ENCODE measurements around the gene SPATA18. TPM values are rescaled to one million over a fixed set of nuclear protein-coding genes. Genes with fewer than 3 reads are reported as not detected.

SPATA18 gene
- polyA plus RNA-seq, 3 donors = 0.04 to 0.41 TPM; not detected in 1

DNA sequence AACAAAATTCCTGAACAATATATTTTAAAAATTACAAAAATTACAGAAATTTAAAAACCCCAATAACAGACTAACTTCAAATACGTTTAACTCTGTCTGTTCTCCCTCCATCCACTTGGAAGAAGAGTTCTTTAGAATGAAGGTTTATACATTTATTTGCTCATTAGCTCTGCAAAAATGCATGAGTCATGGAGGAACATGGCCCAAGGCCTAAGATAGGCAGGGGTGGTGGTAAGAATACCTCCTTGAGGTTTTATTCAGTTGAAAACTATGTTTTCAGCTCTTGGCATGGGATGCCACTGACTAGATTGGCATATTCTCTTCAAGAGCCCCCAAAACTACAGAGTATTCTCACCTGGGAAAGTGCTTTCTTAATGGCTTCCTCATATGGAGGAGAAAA lies 22.1 kb upstream of the SPATA18 start:
- H3K4me1 Mint-ChIP-seq = peaks cover 7% of the 10 kb centered on the region
- no peak overlapping the region for H3K4me3 ChIP-seq (replicated peaks in 1 of 3; ENCODE audit: low read depth in 2 of 3, low read length in 3 of 3)
- peaks cover 0 to 2% (median 1%) of the 10 kb centered on the region in 3 donors for H3K27me3 Mint-ChIP-seq (ENCODE audit: low read depth in 3 of 3)
- H3K9me3 Mint-ChIP-seq = peaks cover 0 to 2% (median 0%) of the 10 kb centered on the region in 7 donors
- H2AFZ ChIP-seq (ENCODE audit: insufficient read depth, low read depth, low read length, poor library complexity, severe bottlenecking) = no peak overlapping the region
- no peak overlapping the region for H3K9ac ChIP-seq (ENCODE audit: insufficient read depth, low read length, poor library complexity, severe bottlenecking)
- WGBS (ENCODE audit: insufficient coverage) = no CpG with 5 or more reads among the region's 1 CpG
- no peaks in the 10 kb centered on the region for H3K9me3 ChIP-seq (replicated peaks in 1 of 2; ENCODE audit: control insufficient read depth in 1 of 2, insufficient read depth in 1 of 2, low read length in 2 of 2)
- H3K4me3 Mint-ChIP-seq = no peak overlapping the region
- no peaks in the 10 kb centered on the region for H3K27me3 ChIP-seq (ENCODE audit: control insufficient read depth in 2 of 2, insufficient read depth in 2 of 2, low read length in 2 of 2)
- no peak for DNase-seq
- intact Hi-C loops (cut with micrococcal nuclease) = loop anchor here in 1 of 2 donors (5.0 kb wide), 1 partner anchor 132 kb away; no protein-coding TSS in a partner anchor
- H3K79me2 ChIP-seq (ENCODE audit: insufficient read depth, low read length) = no peaks in the 10 kb centered on the region
- TF ChIP-seq, protein P1, sequence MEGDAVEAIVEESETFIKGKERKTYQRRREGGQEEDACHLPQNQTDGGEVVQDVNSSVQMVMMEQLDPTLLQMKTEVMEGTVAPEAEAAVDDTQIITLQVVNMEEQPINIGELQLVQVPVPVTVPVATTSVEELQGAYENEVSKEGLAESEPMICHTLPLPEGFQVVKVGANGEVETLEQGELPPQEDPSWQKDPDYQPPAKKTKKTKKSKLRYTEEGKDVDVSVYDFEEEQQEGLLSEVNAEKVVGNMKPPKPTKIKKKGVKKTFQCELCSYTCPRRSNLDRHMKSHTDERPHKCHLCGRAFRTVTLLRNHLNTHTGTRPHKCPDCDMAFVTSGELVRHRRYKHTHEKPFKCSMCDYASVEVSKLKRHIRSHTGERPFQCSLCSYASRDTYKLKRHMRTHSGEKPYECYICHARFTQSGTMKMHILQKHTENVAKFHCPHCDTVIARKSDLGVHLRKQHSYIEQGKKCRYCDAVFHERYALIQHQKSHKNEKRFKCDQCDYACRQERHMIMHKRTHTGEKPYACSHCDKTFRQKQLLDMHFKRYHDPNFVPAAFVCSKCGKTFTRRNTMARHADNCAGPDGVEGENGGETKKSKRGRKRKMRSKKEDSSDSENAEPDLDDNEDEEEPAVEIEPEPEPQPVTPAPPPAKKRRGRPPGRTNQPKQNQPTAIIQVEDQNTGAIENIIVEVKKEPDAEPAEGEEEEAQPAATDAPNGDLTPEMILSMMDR (IDR thresholded peaks at IDR 0.05) = no peak
- peaks cover 3 to 5% of the 10 kb centered on the region in 2 donors for H3K4me1 ChIP-seq (ENCODE audit: control insufficient read depth in 1 of 2, insufficient read depth in 2 of 2, low read length in 2 of 2)
- no peak overlapping the region for H3K27ac Mint-ChIP-seq
- H4K20me1 ChIP-seq (ENCODE audit: insufficient read depth, low read length) = no peaks in the 10 kb centered on the region
- H3K36me3 Mint-ChIP-seq = peaks cover 2 to 3% of the 10 kb centered on the region in 2 donors
- H3K36me3 ChIP-seq (replicated peaks in 1 of 2; ENCODE audit: control insufficient read depth in 1 of 2, insufficient read depth in 2 of 2, low read length in 2 of 2) = no peaks in the 10 kb centered on the region
- no peak overlapping the region for H3K27ac ChIP-seq (ENCODE audit: low read depth in 1 of 2, low read length in 2 of 2)
- no peak overlapping the region for H3K4me2 ChIP-seq (replicated peaks; ENCODE audit: extremely low read depth, low read length, poor library complexity, severe bottlenecking)

DNA sequence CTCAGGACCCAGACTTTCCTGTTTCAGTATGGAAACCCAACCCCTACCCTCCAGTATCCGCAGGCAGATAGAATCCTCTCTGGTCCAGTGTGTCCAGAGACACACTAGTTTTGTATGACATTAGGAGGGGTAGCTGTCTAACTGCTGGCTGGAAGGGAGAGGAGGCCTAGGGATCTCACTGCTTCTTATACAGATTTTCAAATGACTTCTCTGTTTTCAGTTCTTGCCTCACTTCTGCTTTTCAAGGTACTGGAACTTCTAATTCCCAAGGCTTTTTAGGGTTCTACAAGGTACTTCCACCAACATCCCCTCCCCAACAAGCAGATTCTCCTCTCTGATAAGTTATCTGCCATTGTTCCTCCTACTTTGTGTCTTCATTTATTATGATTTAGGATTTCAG lies 19.1 kb upstream of the SPATA18 start:
- no peak overlapping the region for H3K4me2 ChIP-seq (replicated peaks; ENCODE audit: extremely low read depth, low read length, poor library complexity, severe bottlenecking)
- no peak overlapping the region for H2AFZ ChIP-seq (ENCODE audit: insufficient read depth, low read depth, low read length, poor library complexity, severe bottlenecking)
- H3K4me1 ChIP-seq (ENCODE audit: control insufficient read depth in 1 of 2, insufficient read depth in 2 of 2, low read length in 2 of 2) = peaks cover 3 to 8% of the 10 kb centered on the region in 2 donors
- H3K9ac ChIP-seq (ENCODE audit: insufficient read depth, low read length, poor library complexity, severe bottlenecking) = no peak overlapping the region
- no peaks in the 10 kb centered on the region for H3K36me3 ChIP-seq (replicated peaks in 1 of 2; ENCODE audit: control insufficient read depth in 1 of 2, insufficient read depth in 2 of 2, low read length in 2 of 2)
- Mint-ChIP-seq H3K27ac (no peak overlapping the region), H3K9me3 (peaks cover 0 to 2% (median 0%) of the 10 kb centered on the region in 7 donors), H3K4me1 (peaks cover 11% of the 10 kb centered on the region), H3K27me3 (ENCODE audit: low read depth in 3 of 3) (peaks cover 18 to 21% (median 19%) of the 10 kb centered on the region in 3 donors), H3K36me3 (peaks cover 2 to 3% of the 10 kb centered on the region in 2 donors), H3K4me3 (no peak overlapping the region)
- H3K27ac ChIP-seq (ENCODE audit: low read depth in 1 of 2, low read length in 2 of 2) = no peak overlapping the region
- H4K20me1 ChIP-seq (ENCODE audit: insufficient read depth, low read length) = no peaks in the 10 kb centered on the region
- peaks cover 16 to 18% of the 10 kb centered on the region in 2 donors for H3K27me3 ChIP-seq (ENCODE audit: control insufficient read depth in 2 of 2, insufficient read depth in 2 of 2, low read length in 2 of 2)
- H3K4me3 ChIP-seq (replicated peaks in 1 of 3; ENCODE audit: low read depth in 2 of 3, low read length in 3 of 3) = no peak overlapping the region
- no CpG with 5 or more reads among the region's 1 CpG for WGBS (ENCODE audit: insufficient coverage)
- no peaks in the 10 kb centered on the region for H3K79me2 ChIP-seq (ENCODE audit: insufficient read depth, low read length)
- H3K9me3 ChIP-seq (replicated peaks in 1 of 2; ENCODE audit: control insufficient read depth in 1 of 2, insufficient read depth in 1 of 2, low read length in 2 of 2) = no peaks in the 10 kb centered on the region
- TF ChIP-seq, protein P1 (IDR thresholded peaks at IDR 0.05) = no peak
- no peak for DNase-seq
- intact Hi-C loops (cut with micrococcal nuclease) = loop anchor here in 1 of 2 donors (10.0 kb wide), 1 partner anchor 187 kb away; the partner anchor contains the start of gene DCUN1D4
